NCI-H1105 (cell line): ENCODE data around the gene PITX3.

Experiments used
- DNase-seq: peaks from one replicate; lab custom pipeline; 2025; lab: John Stamatoyannopoulos, UW

Gene PITX3

DNA sequence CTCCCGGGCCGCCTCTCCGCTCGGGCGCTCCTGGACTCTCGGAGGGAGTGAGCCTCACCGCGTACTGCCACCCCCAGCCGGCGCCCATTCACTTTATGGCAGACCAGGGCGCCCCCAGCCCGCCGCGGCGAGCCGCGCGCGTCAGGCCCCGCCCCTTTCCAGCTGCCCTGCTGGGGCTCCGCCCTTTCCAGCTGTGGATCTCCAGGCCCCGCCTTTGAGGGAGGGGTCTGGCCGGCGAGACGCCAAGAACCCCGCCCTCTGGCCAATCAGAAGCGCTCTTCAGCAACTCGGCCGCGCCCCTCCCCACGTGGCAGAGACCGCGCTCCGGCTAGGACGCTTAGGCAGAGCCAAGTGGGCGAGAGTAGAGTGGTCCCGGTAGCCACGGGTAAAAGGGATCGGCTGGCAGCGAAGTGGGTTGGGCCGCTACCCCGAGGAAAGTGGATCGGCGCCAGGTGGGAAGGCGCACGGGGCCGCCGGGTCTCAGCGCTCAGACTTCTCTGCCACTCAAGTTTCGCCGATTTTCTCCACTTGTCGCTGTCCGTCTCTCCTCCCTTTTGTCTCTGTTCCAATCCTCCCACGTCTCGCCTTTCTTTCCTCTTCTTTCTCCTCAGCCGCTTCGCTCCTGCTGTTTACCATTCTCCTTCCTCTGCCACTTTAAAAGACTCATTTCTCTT, at the start of gene PITX3:
Gene PITX3, minus strand, starts transcription at position 69 of the 674 bp plus-strand sequence. CDS start 9,432 bp downstream, outside the sequence.
- DNase-seq = peak; percentile 57

DNA sequence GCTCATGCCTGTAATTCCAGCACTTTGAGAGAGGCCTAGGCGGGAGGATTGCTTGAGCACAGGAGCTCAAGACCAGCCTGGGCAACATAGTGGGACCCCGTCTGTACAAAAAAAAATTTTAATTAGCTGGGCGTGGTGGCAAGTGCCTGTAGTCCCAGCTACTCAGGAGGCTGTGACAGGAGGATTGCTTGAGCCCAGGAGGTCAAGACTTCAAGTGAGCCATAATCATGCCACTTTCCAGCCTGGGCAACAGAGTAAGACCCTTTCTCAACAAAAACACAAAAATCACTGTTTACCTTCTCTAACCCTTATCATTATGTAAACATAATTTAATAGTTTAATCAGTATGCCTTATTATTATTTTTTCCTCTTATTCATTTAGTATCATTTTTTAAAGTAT, 48.5 kb upstream of the PITX3 start:
- no peak for DNase-seq

DNA sequence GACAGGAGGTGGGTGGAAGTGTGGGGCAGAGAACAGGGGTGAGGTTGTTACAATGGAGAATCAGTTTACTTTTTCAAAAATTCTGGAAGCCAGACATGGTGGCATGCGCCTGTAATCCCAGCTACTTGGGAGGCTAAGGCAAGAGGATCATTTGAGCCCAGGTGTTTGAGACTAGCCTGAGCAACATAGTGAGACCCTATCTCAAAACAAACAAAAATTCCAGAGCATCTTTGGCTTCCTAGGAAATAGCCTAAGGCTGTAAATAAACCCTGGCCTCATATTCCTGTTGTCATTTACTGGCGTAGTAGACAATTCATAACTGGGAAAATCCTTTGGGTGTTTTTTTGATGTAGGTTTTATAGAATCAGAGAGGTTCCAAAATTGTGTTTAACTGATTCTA, 48.0 kb upstream of the PITX3 start:
- no peak for DNase-seq

DNA sequence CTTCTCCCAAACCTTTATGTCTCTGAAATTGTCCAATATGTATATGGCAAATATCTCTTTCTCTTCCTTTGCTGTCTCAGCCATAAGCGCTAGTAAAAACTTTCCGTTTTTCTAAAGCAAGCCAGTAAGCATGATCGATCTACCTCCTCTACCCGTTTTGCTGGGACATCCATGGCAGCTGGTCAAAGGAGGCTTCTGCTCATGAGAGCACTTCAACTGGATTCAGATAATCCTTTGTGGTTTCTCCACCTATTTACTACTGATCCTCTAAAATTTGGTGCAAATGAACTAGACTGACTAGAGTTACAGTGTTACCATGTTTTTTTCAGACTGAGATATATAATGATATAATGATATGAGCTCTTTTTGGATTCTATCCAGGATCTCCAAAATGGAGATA, 46.7 kb upstream of the PITX3 start:
- no peak for DNase-seq

DNA sequence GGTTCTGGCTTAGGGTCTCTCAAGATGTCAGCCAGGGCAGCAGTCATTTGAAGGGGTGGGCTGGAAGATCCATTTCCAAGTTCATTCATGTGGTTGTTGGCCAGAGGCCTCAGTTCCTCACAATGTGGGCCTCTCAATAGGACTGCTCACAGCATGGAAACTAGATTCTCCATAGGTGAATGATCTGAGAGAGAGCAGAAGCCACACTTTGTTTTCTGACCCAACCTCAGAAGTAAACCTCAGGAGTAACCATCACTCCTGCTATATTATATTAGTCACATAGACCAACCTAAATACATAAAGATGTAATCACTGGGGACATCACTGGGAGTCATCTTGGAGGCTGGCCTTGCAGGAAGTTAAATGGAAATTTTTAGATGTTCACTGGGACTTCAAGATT, 46.2 kb upstream of the PITX3 start:
- no peak for DNase-seq

DNA sequence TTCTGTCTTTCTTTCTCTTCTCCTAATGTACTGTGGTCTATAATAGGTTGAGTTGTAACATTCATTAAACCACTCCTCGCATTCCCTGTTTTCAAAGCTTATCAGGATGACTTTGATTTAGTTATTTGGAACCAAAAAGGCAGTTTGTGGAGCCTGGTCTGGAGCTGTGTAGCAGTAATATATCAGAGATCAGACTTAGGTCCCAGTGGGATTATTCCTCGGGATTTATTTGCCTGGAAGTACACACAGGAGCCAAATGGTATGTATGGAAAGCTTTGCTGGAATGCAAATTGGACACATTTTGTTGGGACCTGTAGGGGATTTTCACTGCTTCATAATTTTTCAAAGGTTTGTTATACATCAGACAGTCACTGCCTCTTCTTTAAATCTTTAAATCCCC, 44.9 kb upstream of the PITX3 start:
- DNase-seq = no peak

DNA sequence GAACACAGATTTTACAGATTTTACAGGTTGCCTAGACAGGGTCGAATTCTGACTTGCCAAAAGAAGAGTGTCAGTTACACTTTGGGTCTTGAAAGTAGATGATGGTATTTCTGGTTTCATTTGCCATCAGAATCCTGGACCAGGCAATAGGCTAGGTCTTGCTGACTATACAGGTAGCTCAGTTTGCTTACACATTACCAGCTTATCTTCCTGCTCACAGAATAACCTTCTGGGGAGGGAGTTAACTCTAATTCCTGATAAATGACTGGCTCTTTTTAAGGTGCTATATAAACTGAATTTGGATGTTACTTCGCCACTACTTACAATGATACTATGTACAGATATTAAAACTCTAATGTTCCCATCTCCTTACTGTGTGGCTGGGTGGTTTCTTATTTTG, 43.8 kb upstream of the PITX3 start:
- DNase-seq = no peak

DNA sequence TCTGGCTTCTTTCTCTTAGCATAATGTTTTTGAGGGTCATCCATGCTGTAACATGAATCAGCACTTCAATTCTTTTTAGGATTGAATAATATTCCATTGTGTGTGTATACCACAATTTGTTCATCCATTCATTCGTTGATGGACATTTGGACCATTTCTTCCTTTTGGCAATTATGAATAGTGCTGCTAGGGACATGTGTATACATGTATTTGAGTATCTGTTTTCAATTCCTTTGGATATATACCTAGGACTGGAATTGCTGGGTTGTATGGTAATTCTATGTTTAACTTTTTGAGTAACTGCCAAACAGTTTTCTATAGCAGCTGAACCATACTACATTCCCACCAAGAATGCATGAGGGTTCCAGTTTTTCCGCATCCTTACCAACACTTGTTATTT, 43.2 kb upstream of the PITX3 start:
- no peak for DNase-seq

DNA sequence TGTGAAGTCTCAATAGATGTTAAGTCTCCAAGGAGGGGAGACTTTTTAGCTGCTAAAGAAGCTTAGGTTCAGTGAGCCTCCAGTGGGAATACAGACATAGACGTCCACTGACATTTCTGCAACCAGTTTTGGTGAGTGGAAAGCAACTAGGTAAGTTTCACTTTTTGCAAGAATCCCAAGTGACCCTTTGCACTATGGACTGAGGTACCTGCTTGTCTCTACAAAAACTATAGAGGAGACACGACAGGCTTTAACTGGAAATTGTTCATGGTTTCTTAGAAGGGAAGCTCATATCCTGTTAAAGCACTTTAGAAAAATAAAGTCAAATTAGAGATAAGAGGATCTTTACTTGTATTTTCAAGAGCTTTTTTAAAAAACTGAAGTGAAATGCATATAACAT, 42.6 kb upstream of the PITX3 start:
- DNase-seq = no peak

DNA sequence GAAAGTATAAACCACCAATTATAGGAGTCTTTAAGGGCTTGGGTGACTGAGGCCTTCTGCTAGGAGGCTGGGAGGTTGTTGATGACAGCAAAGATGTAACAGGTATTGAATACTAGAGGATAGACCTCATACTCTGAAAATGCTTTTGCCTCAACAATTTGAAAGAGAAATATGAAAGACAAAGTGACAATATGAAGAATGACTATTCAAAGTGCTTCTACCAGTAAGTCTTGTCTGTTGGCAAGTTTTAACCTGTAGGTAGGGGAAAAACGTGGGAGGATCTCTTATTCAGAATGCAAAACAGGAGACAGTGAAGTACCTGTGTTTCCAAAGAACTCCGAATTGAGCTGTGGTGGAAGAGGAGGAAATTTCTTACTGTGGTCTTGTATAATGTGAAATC, 42.2 kb upstream of the PITX3 start:
- no peak for DNase-seq

DNA sequence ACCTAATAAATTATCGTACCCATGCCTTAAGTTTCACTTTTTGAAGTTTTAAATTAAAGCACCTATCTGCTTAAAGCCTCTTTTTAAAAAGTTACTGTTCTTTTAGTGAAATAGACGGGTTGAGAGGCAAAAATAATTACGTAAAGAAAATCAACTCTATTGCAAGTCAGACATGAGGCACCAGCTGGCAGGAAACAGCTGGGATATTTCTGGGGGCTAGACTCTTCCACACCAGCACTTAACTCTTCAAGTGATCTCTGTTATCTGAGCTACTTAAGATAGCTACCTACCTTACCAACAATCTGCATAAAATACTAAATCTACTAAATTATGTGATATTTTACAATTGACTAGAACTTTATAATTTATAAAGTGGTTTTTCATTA, 39.8 kb upstream of the PITX3 start:
- no peak for DNase-seq

DNA sequence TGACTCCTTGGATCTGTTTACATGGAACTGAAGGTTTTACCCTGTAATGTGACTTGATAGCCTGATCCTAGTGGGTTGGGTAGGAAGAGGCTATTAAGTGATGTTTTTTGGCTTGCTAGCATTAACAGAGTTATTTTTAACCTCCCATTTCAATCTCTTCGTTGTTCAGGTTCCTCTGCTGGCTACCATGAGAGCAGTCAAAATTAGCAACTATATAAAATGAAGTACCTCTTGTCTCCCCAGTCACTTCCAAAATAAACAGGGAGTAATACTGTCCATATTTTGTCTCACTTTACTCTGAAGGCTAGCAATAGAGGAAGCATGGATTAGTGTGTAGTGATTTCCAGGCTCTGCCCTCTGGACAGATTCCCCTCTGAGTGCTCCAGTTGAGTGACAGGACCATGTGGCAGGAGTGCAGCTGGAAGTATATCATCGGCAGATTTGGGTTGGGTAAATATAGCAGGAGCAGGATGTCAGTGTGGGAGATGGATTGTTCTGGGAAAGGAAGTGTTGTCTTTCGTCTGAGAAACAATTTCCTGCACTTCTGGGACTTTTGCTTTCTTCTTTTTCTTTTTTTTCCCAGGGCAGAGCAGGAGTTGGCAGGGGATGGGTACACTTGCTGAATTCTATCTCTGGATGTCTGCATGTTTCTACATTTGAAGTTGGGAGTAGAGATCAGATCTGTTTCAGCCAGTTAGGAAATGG, 39.2 kb upstream of the PITX3 start:
- no peak for DNase-seq

DNA sequence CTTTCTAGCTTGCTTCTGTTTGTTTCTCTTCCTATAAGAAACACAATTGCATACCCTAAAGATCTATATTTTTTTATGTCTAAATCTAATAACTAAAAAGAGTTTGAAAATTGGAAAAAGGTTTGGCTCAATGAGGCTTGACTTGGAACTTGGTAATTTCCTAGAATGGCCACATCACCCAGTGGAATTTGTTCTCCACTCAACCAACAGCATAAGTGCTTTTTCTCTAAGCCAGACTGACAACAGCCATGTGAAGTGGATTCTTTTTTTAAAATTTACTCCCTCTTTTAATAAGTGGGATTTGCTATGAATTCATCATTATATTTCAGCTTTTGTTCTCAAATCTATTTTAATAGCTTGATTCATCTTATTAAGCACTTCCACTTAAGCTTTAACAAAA, 37.8 kb upstream of the PITX3 start:
- DNase-seq = no peak

DNA sequence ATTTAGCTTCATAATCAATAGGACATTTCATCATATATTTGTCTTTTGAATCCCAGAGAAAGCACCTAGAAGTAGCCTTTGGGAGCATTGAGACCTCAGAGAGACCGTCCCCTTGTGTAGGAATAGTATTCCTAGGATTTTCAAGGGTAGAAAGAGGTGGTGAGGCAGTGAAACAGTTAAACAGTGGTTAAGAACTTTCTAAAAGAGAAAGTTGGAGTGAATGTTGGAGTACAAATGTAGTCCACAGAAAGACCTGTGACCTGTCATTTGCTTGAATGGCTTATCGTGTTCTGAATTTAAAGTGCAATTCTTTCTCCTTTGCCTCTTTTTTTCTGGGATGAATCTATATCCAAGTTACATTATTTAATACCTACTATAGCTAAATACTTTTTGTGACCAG, 34.0 kb upstream of the PITX3 start:
- DNase-seq = no peak

DNA sequence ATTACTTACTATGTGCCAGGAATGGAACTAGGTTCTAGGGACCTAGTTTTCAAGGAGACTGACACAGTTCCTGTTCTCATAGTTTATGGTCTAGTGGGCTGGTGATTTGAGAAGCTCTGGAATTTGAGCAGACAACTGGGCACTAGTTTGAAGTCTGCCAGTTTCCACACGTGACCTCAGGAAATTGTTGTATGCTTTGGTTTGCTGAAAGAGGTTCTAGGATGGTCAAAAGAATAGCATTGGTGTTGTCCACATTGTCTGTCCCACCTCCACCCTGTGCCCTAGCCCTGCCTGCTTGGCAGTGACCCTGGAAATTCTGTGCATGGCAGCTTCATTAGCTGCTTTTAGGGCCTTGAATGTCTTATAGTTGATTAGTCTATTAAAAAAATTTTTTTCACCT, 32.8 kb upstream of the PITX3 start:
- no peak for DNase-seq

DNA sequence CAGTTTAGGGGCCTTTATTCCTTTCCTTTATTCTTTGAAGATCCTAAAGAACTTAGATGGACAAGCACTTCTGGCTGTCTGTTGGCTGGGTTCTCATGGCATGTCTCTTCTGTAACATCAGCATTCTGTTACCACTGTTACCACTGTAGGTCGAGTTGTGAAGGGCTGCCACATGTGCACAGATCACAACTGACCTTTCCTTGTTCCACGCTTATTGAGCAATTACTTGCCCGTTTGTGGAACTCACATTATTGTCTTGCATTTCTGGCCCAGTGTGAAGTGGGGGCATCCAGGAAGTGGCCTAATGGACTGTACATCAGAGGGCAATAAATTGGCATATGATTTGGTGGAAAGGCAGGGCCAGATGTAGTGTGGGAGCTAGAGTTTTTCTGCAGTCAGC, 27.7 kb upstream of the PITX3 start:
- no peak for DNase-seq

DNA sequence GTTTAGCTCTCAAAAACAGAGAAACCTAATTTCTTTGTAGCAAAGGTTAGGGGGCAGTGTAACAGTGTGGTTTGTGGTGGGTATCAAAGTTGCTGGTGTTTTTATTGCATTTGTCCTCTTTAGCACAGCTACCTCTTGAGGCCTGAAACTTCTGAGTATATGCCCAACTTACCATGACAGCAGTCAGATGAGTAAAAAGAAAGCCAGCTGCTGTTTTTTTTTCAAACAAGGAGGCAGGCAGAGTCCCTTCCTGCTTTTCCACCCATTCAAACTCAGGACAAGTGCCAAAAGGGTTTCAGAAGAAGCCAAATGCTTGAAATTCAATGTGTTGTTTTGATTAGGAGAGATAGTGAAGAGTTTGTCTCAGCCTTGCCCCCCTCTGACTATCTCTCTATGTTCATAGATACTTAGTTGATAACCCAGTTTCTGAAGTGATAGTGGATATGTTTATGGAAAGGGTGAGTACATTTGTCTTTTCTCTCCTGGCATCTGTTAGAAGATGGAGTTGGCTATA, 27.1 kb upstream of the PITX3 start:
- DNase-seq = no peak

DNA sequence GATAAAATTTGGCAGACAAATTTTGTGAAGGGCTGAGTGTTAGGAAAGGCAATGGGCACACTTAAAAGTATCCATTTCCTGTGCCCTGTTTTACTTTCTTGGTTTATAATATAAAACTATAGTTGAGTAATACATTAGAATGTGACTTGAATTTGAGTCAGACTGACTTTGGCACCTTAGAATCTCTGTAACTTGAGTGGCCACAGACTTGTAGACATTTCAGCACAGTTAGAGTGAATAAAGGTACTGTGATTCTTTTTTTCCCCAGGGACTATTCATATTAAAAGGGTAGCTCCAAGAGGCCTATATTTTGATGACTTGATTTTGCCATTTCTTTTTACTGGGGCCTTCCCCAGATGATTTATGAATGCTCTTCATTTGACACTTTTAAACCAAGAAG, 26.4 kb upstream of the PITX3 start:
- DNase-seq = no peak

DNA sequence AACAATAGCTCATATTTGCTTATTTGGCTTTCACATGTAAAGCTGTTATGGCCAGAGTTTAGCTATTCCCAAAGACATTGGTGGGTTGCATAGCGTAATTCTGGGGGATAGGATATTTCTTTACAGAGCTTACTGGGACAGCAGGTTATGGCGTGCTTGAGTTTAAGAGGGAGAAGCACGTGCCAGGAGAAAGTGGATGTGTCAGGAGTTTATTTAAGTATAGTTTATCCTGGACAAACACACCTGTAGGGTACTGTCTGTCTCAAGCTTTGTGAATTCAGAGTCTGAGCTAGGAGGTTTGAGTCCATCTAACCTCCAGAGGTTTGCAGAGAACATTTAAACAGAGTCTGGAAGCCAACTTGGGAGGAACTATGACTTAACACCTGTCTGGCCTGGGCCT, 25.4 kb upstream of the PITX3 start:
- no peak for DNase-seq

DNA sequence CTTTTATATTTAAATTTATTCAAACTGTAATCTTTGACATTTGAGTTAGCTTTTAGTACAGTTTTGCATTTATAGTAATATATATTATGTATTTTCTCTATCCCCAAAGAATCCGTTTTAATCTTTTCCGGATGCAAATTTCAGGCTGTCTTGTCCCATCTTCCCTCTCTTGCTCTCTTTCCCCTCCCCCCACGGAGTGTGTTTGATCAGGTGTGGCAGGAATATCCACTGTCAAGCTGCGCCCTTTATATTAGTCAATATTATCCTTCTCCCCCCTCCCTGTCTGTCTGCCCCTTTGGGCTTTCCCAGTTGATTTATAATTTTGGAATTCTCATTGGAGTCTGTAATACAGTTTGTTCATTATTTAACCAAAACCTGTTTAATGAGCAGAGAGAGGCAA, 23.1 kb upstream of the PITX3 start:
- DNase-seq = no peak

DNA sequence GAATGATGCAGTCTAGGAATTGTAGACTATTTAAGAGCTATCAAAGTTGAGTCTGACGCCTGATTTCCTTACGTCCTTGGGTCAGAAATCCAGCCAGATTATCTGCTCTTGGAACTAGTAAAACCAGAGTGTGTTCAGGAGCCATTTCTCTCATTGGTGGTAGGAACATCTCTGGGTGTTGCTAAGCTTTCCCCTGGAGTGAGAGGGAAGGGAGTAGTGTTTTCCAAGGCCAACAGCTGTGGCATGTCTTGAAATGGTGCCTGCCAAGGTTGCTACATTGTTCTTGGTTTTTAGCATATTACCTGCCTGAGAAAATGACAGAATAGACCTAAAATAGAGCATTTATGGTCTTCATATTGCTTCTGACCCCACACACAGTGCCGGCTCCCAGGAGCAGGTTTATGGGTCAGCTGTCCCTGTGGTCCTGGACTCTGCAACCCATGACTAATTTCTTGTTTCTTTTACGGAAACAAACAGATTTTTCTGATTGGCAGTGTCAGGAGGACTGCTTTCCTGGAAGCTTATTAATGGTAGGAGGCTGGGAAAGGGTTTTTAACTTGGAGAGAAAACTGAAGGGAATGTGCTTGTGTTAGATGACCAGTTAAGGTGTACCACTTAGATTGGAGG, 21.5 kb upstream of the PITX3 start:
- DNase-seq = no peak

DNA sequence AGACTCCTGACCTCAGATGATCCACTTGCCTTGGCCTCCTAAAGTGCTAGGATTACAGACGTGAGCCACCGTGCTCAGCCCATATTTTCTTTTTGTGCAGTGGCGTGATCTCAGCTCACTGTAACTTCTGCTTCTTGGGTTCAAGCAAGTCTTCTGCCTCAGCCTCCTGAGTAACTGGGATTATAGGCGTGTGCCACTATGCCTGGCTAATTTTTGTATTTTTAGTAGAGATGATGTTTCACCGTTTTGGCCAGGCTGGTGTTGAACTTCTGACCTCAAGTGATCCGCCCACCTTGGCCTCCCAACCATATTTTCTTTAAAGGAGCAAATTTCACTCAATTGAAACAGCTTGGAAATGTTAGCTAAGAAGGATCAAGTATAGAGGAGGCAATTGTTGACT, 20.5 kb upstream of the PITX3 start:
- no peak for DNase-seq

DNA sequence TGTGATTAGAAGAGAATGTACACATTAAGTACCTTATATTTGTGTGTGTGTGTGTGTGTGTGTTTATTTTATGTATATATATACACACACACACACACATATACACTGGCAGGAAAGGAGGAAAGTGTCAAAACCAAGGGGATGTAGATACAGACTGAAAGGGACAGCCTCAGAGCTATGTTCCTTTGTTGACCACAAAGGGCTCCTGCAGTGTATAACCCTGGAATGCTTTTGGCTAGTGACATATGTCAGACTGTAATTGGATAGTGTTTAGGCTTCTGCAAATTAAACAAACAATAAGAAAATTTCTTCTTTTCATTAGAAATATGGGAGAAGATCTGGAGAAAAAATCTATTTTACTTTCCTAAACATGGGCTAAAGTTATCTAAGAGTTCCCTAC, 19.9 kb upstream of the PITX3 start:
- no peak for DNase-seq
